Endothelial cell of umbilical vein (primary cell): Measurements from ENCODE around the gene MDP1. TPM values are rescaled to one million over a fixed set of nuclear protein-coding genes. Genes with fewer than 3 reads are reported as not detected.

Experiments
- BruUV-seq: library from RNA; stranded (reverse); fragments of 400-500 nt; replicated peaks from 2 replicates; lab custom pipeline; 2021; lab: Mats Ljungman, UMichigan
- CTCF ChIA-PET: fragments of 300-600, 350-600 bp; sonication (Branson Sonifier 250); formaldehyde crosslinking; loops from one replicate; lab custom pipeline; 2021; ENCODE audit warnings: antibody characterized with exemption, inconsistent platforms; lab: Charles Lee
- POLR2A ChIA-PET: fragments of 300-600, 350-600 bp; sonication (Branson Sonifier 250); formaldehyde crosslinking; loops from one replicate; lab custom pipeline; 2021; ENCODE audit warnings: antibody characterized with exemption, inconsistent platforms; lab: Charles Lee
- DNase-seq: peaks from one replicate; pipeline ENCODE4 v3.0.0-alpha.2; 2011; ENCODE audit warnings: low read depth, low spot score
- FAIRE-seq: peaks from 2 replicates; lab custom pipeline; 2011; peaks lifted over from hg19 to GRCh38; lab: Jason Lieb, UNC
- H2AFZ ChIP-seq: 2 replicates; pipeline ENCODE4 v1.6.0; 2012; ENCODE audit warnings: low read depth, low read length, control low read depth, inconsistent platforms
- H3K27ac ChIP-seq: 2 replicates; pipeline ENCODE4 v1.5.1; 2011; ENCODE audit warnings: low read depth, mild to moderate bottlenecking, control low read depth, low read length, moderate library complexity; ENCODE audit not compliant: insufficient read depth
- H3K27me3 ChIP-seq, 2 experiments: 2 replicates each; pipeline versions ENCODE4 v1.6.0 to v1.6.1; 2011; ENCODE audit warnings: low read length in 2 of 2, mixed read lengths in 1 of 2; ENCODE audit not compliant: control insufficient read depth in 2 of 2, insufficient read depth in 2 of 2
- H3K36me3 ChIP-seq, 2 experiments: 2 replicates in 1 of 2; 3 replicates in 1 of 2; pipeline ENCODE4 v1.5.1; 2011; ENCODE audit warnings: low read length in 2 of 2, mild to moderate bottlenecking in 1 of 2, moderate library complexity in 1 of 2; ENCODE audit not compliant: control insufficient read depth in 2 of 2, insufficient read depth in 2 of 2; ENCODE audit errors: extremely low read depth in 1 of 2
- H3K4me1 ChIP-seq: 3 replicates; pipeline ENCODE4 v1.5.1; 2011; ENCODE audit warnings: mild to moderate bottlenecking, low read length; ENCODE audit not compliant: control insufficient read depth, insufficient read depth; ENCODE audit errors: extremely low read depth
- H3K4me2 ChIP-seq: 2 replicates; pipeline ENCODE4 v1.6.1; 2011; ENCODE audit warnings: low read length, control low read depth, mixed read lengths; ENCODE audit not compliant: insufficient read depth
- H3K4me3 ChIP-seq, 3 experiments: fragments of 200-600 bp in 1 of 3; sonication (generic), shearing (Covaris generic) in 1 of 3; replicated peaks in 1 of 3; 2 replicates each; pipeline ENCODE4 v1.5.1; 2011 to 2016; ENCODE audit warnings: control low read depth in 3 of 3, low read length in 3 of 3, mild to moderate bottlenecking in 2 of 3, inconsistent platforms in 1 of 3, low read depth in 1 of 3, moderate library complexity in 1 of 3; ENCODE audit not compliant: insufficient read depth in 1 of 3
- H3K79me2 ChIP-seq: 2 replicates; pipeline ENCODE4 v1.6.0; 2012; ENCODE audit warnings: low read length, inconsistent platforms; ENCODE audit not compliant: control insufficient read depth, insufficient read depth
- H3K9ac ChIP-seq: replicated peaks from 2 replicates; pipeline ENCODE3; 2011; ENCODE audit warnings: low read length, control low read depth; ENCODE audit not compliant: insufficient read depth; ENCODE audit errors: extremely low read depth
- H3K9me1 ChIP-seq: replicated peaks from 3 replicates; pipeline ENCODE4 v1.6.0; 2011; ENCODE audit warnings: mild to moderate bottlenecking, low read length; ENCODE audit not compliant: control insufficient read depth, insufficient read depth; ENCODE audit errors: extremely low read depth
- H3K9me3 ChIP-seq: replicated peaks from 2 replicates; pipeline ENCODE4 v1.5.1; 2012; ENCODE audit warnings: low read length, inconsistent platforms; ENCODE audit not compliant: control insufficient read depth, insufficient read depth
- H4K20me1 ChIP-seq: replicated peaks from 2 replicates; pipeline ENCODE3; 2011; ENCODE audit warnings: mild to moderate bottlenecking, low read length; ENCODE audit not compliant: control insufficient read depth, insufficient read depth; ENCODE audit errors: extremely low read depth
- CTCF ChIP-seq, 2 donors: IDR thresholded peaks; 1 replicate in 1 of 2; 2 replicates in 1 of 2; pipeline ENCODE4 v1.5.1; 2011; ENCODE audit warnings: low read length in 2 of 2, mild to moderate bottlenecking in 2 of 2, moderate library complexity in 2 of 2, control low read depth in 1 of 2, inconsistent platforms in 1 of 2, low read depth in 1 of 2; ENCODE audit not compliant: insufficient read depth in 1 of 2; ENCODE audit errors: extremely low read depth in 1 of 2
- EZH2 ChIP-seq: IDR thresholded peaks from 2 replicates; pipeline ENCODE4 v1.6.1; 2012; ENCODE audit warnings: borderline replicate concordance, low read depth, mild to moderate bottlenecking, moderate library complexity, low read length, inconsistent platforms; ENCODE audit not compliant: severe bottlenecking
- FOS ChIP-seq: IDR thresholded peaks from 2 replicates; pipeline ENCODE4 v1.6.1; 2011; ENCODE audit warnings: mild to moderate bottlenecking, low read length, moderate library complexity, borderline replicate concordance; ENCODE audit not compliant: insufficient read depth
- GATA2 ChIP-seq: IDR thresholded peaks from 2 replicates; pipeline ENCODE4 v1.7.0; 2011; ENCODE audit warnings: low read depth, mild to moderate bottlenecking, moderate library complexity, mixed read lengths, low read length; ENCODE audit not compliant: insufficient read length, insufficient read depth
- JUN ChIP-seq: IDR thresholded peaks from 2 replicates; pipeline ENCODE4 v1.6.1; 2011; ENCODE audit warnings: borderline replicate concordance, low read depth; ENCODE audit not compliant: insufficient read length, insufficient read depth
- MAX ChIP-seq: IDR thresholded peaks from 2 replicates; pipeline ENCODE4 v1.6.1; 2011; ENCODE audit not compliant: insufficient read depth, insufficient read length
- MYC ChIP-seq: IDR thresholded peaks from one replicate; pipeline ENCODE4 v1.6.1; 2011; ENCODE audit warnings: mild to moderate bottlenecking, low read depth, low read length
- POLR2A ChIP-seq: IDR thresholded peaks from 2 replicates; pipeline ENCODE4 v1.6.1; 2012; ENCODE audit warnings: low read depth, mild to moderate bottlenecking, control low read depth, low read length
- POLR2AphosphoS5 ChIP-seq: IDR thresholded peaks from 2 replicates; pipeline ENCODE4 v1.6.1; 2012; ENCODE audit warnings: low read depth, mild to moderate bottlenecking, control low read depth, low read length, moderate library complexity; ENCODE audit not compliant: insufficient read depth
- dilution Hi-C: fragments of 300-500 bp; cut with MboI; formaldehyde crosslinking; loops from one replicate; pipeline ENCODE4 v1.15.0; 2019; ENCODE audit warnings: low sequenced_read_pairs; ENCODE audit not compliant: extremely low pct_ligation_motif_present
- intact Hi-C: fragments of 100-400 bp; cut with micrococcal nuclease; formaldehyde crosslinking; loops from one replicate; pipeline ENCODE4 v1.10.0; 2022
- polyA plus RNA-seq, 4 experiments: library from polyadenylated mRNA; depleted of rRNA in 3 of 4; stranded (reverse) in 3 of 4; unstranded in 1 of 4; fragments of >200 nt; gene quantifications; 2 replicates each; pipeline versions ENCODE4 v1.2.1 to v1.2.3, GENCODE V29; 2011 to 2012; ENCODE audit warnings: missing spikeins in 1 of 4
- total RNA-seq: library from RNA; stranded (reverse); gene quantifications from 2 replicates; pipeline ENCODE4 v1.2.3, GENCODE V29; 2021

The MDP1 gene
- total and polyA plus RNA-seq, 2 donors (not counting 3 experiments of a cell fraction or from before 2014, with no cell fraction given) = 8.1 to 22.7 TPM

- H3K9me1 ChIP-seq = no peaks in the 10 kb centered on the region
- POLR2A ChIA-PET = interaction anchor here (1.2 kb wide), 1 partner anchor 24 kb away, joined by 3 read pairs; the partner anchor contains the start of gene IRF9
- dilution Hi-C loops (no loop called here), intact Hi-C loops (no loop called here)
- no peaks in the 10 kb centered on the region for H3K9me3 ChIP-seq
- peaks cover 6% of the 10 kb centered on the region for H3K4me1 ChIP-seq
- no peak overlapping the region for H3K4me2 ChIP-seq
- H3K27ac ChIP-seq = no peak overlapping the region
- peaks cover 0 to 36% of the 10 kb centered on the region in 2 experiments for H3K36me3 ChIP-seq
- peaks cover 5% of the 10 kb centered on the region for H3K79me2 ChIP-seq
- CTCF ChIA-PET = no interaction called here
- H2AFZ ChIP-seq = no peak overlapping the region
- no peak for TF ChIP-seq POLR2A
- TF ChIP-seq FOS = no peak
- no peak for TF ChIP-seq MYC
- TF ChIP-seq MAX = no peak
- TF ChIP-seq GATA2 = no peak
- no peak overlapping the region for H3K9ac ChIP-seq
- H3K4me3 ChIP-seq = no peak overlapping the region
- no peaks in the 10 kb centered on the region for H4K20me1 ChIP-seq
- no peak for FAIRE-seq
- no peak for DNase-seq
- BruUV-seq = no TSS peak
- H3K27me3 ChIP-seq = no peaks in the 10 kb centered on the region
Observed at GRCh38 chr14:24184104-24184970, 31.5 kb downstream of the MDP1 start.

- Histone ChIP-seq H3K36me3 (peaks cover 0 to 40% of the 10 kb centered on the region in 2 experiments), H3K79me2 (peaks cover 5% of the 10 kb centered on the region), H2AFZ (no peak overlapping the region), H3K4me3 (no peak overlapping the region), H3K4me2 (no peak overlapping the region), H3K9me1 (no peaks in the 10 kb centered on the region), H3K9ac (no peak overlapping the region), H3K27me3 (no peaks in the 10 kb centered on the region), H3K4me1 (peaks cover 6% of the 10 kb centered on the region), H3K27ac (no peak overlapping the region), H3K9me3 (no peaks in the 10 kb centered on the region), H4K20me1 (no peaks in the 10 kb centered on the region)
- POLR2A ChIA-PET = no interaction called here
- DNase-seq (no peak), FAIRE-seq (no peak)
- dilution Hi-C loops = no loop called here
- CTCF ChIA-PET = interaction anchor here (1.9 kb wide), 1 partner anchor 114 kb away, joined by 7 read pairs; no protein-coding TSS in a partner anchor
- intact Hi-C loops = no loop called here
- BruUV-seq = no TSS peak
- TF ChIP-seq MYC = no peak
- TF ChIP-seq FOS = no peak
- no peak for TF ChIP-seq GATA2
- TF ChIP-seq MAX = no peak
- no peak for TF ChIP-seq POLR2A
- TF ChIP-seq POLR2AphosphoS5 = no peak
- TF ChIP-seq JUN = no peak
- no peak for TF ChIP-seq CTCF (IDR thresholded peaks at IDR 0.05; ENCODE audit: extremely low read depth in 1 of 2, insufficient read depth in 1 of 2, low read depth in 1 of 2, low read length in 2 of 2)
- no peak for TF ChIP-seq EZH2
Observed at GRCh38 chr14:24183014-24183481, 32.8 kb downstream of the MDP1 start.
